Measurements from ENCODE around the gene MS4A10. TPM values are rescaled to one million over a fixed set of nuclear protein-coding genes. Genes with fewer than 3 reads are reported as not detected.

The MS4A10 gene
- total RNA-seq, 2 donors from 2014 or later, result not detected

DNA sequence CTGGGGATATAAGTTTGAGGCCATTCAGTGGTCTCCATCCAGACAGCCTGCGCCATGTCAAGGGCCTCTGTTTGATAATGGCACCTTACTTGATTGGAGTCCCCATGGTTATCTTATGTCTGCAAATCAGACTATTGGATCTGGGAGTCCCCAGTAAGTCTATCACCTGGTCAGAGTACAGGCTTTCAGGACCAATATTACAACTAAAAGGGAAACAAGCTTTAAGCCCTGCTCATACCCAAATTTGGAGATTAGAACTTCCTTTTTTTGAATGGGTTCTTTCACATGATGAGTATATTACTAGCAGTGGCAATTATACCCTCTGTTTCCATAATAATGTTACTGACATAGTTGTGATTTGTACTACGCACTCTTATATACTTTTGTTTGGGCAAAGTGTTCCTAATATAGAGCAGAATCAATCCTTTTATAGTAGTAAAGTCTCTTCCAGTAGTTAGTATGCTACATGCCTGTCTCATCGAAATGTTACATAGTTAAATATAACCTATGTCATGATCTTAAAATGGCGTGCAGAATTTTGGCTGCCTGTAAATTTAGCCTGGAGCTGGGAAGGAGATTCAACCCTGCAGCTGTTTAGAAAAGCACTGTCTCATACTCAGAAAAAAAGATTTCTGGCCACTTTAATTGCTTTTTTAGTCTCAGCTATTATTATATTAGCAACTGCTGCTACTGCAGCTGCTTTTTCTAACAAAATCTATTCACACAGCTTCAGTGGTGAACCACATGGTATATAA, 23.5 kb upstream of the MS4A10 start:
- TF ChIP-seq POLR2A (IDR thresholded peaks at IDR 0.05), result no peak
- TF ChIP-seq, protein P1, sequence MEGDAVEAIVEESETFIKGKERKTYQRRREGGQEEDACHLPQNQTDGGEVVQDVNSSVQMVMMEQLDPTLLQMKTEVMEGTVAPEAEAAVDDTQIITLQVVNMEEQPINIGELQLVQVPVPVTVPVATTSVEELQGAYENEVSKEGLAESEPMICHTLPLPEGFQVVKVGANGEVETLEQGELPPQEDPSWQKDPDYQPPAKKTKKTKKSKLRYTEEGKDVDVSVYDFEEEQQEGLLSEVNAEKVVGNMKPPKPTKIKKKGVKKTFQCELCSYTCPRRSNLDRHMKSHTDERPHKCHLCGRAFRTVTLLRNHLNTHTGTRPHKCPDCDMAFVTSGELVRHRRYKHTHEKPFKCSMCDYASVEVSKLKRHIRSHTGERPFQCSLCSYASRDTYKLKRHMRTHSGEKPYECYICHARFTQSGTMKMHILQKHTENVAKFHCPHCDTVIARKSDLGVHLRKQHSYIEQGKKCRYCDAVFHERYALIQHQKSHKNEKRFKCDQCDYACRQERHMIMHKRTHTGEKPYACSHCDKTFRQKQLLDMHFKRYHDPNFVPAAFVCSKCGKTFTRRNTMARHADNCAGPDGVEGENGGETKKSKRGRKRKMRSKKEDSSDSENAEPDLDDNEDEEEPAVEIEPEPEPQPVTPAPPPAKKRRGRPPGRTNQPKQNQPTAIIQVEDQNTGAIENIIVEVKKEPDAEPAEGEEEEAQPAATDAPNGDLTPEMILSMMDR (IDR thresholded peaks at IDR 0.05), result no peak
- H3K4me3 ChIP-seq, result no peak overlapping the region
- 79 to 80% methylated on average over 4 of the region's 4 CpGs for WGBS, 2 donors
- H3K36me3 ChIP-seq (replicated peaks in 1 of 2; ENCODE audit: insufficient read depth in 1 of 2, low read depth in 2 of 2), result no peaks in the 10 kb centered on the region
- no peak for DNase-seq
- intact Hi-C loops (cut with DNase I), result no loop called here
- peaks cover 22% of the 10 kb centered on the region for H3K4me1 ChIP-seq
- H3K9me3 ChIP-seq, result no peaks in the 10 kb centered on the region
- no peak overlapping the region for H3K27ac ChIP-seq
- no peaks in the 10 kb centered on the region for H3K27me3 ChIP-seq
- ATAC-seq, result no peak

DNA sequence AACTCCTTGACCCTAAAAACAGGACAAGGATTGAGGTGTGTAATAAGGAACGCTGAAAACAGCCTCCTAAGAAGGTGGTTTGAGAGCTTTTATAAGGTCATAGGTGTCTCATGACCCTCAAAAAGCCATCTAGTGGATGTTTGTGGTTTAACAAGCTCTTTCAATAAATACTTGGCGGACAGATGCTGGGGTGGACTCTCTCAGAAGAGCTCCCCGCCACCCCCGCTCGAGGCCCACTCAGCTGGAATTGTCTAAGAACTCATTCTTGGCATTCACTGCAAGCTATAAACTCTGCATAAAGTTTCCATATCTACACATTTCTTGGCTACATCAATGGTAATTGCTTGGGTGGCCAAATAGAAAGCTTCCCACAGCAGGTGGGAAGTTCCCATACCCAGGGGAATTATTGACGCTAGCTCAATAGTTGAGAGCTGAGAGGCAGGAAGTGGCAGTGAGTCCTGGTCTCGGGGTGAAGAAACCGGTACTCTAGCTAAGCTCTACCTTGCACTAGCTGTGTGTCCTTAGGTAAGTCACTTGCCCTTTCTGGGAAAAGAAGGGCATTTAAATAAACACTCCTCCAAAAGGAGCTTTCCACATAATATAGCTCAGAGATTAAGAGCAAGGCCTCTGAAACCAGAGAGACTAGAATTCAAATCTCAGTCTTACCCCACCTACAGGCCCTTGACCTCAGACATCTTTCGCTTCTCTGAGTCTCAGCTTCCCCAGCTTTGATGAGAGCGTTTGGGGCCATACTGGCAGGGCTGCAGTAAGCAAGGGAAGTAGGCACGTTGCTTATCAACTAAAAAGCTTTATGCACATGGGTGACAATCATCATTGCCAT, 22.1 kb upstream of the MS4A10 start:
- Histone ChIP-seq H3K4me3 (no peak overlapping the region), H3K36me3 (replicated peaks in 1 of 2; ENCODE audit: insufficient read depth in 1 of 2, low read depth in 2 of 2) (no peaks in the 10 kb centered on the region), H3K27me3 (no peaks in the 10 kb centered on the region), H3K9me3 (no peaks in the 10 kb centered on the region), H3K4me1 (peaks cover 22% of the 10 kb centered on the region), H3K27ac (peak overlapping the region; percentile 21 to 67 (median 32))
- DNase-seq (peak; percentile 52 to 79 (median 73)), ATAC-seq (peak; percentile 87)
- intact Hi-C loops (cut with DNase I), result no loop called here
- WGBS, 2 donors, result 32 to 40% methylated on average over 10 to 11 of the region's 11 CpGs
- TF ChIP-seq POLR2A (IDR thresholded peaks at IDR 0.05), result no peak
- TF ChIP-seq, protein P1 (IDR thresholded peaks at IDR 0.05), result peak in 6 of 7 experiments; percentile 18 to 59 (median 54)

DNA sequence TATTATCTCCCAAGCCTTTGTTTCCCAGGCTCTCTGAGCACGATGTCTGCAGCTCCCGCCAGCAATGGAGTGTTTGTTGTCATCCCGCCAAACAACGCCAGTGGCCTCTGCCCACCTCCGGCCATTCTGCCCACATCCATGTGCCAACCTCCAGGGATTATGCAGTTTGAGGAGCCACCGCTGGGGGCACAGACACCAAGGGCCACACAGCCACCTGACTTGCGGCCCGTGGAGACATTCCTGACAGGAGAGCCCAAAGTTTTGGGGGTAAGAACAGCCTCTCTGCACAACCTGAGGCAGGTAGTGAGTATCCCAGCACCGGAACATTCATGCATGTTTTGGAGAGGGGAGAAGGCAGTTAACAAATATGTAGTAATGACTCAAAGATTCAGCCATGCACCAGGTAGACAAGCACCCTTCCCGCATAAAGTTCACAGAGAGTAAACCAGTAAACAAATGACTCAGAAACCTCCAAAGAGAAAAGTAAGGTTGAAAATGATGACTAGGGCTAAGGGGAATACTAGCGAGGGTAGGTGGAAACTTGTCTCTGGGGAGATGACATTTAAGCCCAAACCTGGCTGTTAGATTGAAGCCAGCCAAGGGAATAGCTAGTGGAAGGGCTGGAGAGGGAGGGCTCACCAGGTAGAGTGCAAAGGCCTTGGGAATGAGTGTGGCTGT, 21.3 kb upstream of the MS4A10 start:
- WGBS, 2 donors, result 67 to 69% methylated on average over 9 to 11 of the region's 11 CpGs
- TF ChIP-seq POLR2A (IDR thresholded peaks at IDR 0.05), result no peak
- H3K27me3 ChIP-seq, result no peaks in the 10 kb centered on the region
- intact Hi-C loops (cut with DNase I), result no loop called here
- H3K9me3 ChIP-seq, result no peaks in the 10 kb centered on the region
- H3K36me3 ChIP-seq (replicated peaks in 1 of 2; ENCODE audit: insufficient read depth in 1 of 2, low read depth in 2 of 2), result no peaks in the 10 kb centered on the region
- H3K4me3 ChIP-seq, result no peak overlapping the region
- no peak for DNase-seq
- peak overlapping the region in 3 of 4 donors; percentile 28 to 67 (median 35) for H3K27ac ChIP-seq
- no peak for ATAC-seq
- peaks cover 22% of the 10 kb centered on the region for H3K4me1 ChIP-seq

DNA sequence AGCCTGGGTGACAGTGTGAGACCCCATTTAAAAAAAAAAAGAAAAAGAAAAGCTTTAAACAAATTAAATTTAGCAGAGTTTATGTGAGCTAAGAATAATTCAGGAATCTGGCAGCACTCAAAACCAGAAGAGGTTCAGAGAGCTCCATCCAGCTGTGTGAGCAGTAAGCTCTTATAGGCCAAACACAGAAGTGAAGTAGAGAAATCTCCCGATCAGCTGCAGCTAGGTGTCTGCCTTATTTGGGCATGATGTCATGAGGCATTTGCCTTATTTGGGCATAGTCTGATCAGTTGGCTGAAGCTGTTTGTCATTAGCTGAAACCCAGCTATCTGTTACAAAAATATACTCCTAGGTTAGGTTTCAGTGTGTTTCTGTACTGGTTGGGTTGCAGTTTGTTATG, 20.3 kb upstream of the MS4A10 start:
- no peak for TF ChIP-seq POLR2A (IDR thresholded peaks at IDR 0.05)
- TF ChIP-seq, protein P1 (IDR thresholded peaks at IDR 0.05), result no peak
- intact Hi-C loops (cut with DNase I), result no loop called here
- no peak overlapping the region for H3K4me3 ChIP-seq
- H3K27me3 ChIP-seq, result no peaks in the 10 kb centered on the region
- 54 to 61% methylated on average over 1 of the region's 1 CpG for WGBS, 2 donors
- no peak for DNase-seq
- H3K27ac ChIP-seq, result no peak overlapping the region
- ATAC-seq, result no peak
- no peaks in the 10 kb centered on the region for H3K36me3 ChIP-seq (replicated peaks in 1 of 2; ENCODE audit: insufficient read depth in 1 of 2, low read depth in 2 of 2)
- H3K4me1 ChIP-seq, result peaks cover 22% of the 10 kb centered on the region
- H3K9me3 ChIP-seq, result no peaks in the 10 kb centered on the region

DNA sequence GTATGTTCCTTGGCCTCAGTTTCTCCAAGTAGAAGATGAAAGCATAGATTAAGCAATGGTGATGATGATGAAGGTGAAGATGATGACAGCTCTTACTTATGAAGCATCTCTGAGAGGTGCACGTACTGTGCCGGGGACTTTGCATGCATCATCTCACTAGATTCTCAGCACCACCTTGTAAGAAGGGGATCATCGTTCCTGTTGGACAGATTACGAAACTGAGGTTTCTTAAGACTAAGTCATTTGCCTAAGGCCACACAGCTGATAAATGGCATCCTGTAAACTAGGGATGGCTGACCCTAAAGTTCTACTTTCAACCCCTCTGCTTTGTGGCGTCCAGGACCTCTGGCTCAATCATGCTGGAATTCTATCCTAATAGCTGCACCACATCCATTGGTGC, 19.8 kb upstream of the MS4A10 start:
- no peak for TF ChIP-seq POLR2A (IDR thresholded peaks at IDR 0.05)
- TF ChIP-seq, protein P1 (IDR thresholded peaks at IDR 0.05), result no peak
- Histone ChIP-seq H3K4me3 (no peak overlapping the region), H3K27ac (no peak overlapping the region), H3K36me3 (replicated peaks in 1 of 2; ENCODE audit: insufficient read depth in 1 of 2, low read depth in 2 of 2) (no peaks in the 10 kb centered on the region), H3K4me1 (peaks cover 22% of the 10 kb centered on the region), H3K27me3 (no peaks in the 10 kb centered on the region), H3K9me3 (no peaks in the 10 kb centered on the region)
- no peak for ATAC-seq
- no peak for DNase-seq
- intact Hi-C loops (cut with DNase I), result no loop called here
- WGBS, 2 donors, result 91 to 94% methylated on average over 5 of the region's 5 CpGs

Data from body of pancreas (tissue), 4 donors.